NAMALWA (cell line): Measurements from ENCODE around the gene SH3BGRL2.
"Not testable (repeated sequence)": the region's sequence is repeated elsewhere in the genome, so short reads cannot be mapped to it uniquely, and the experiment has no call there.

Experiments
- DNase-seq: peaks from one replicate; pipeline ENCODE4 v3.0.0-alpha.2; 2015; ENCODE audit warnings: low spot score

Gene SH3BGRL2

DNA sequence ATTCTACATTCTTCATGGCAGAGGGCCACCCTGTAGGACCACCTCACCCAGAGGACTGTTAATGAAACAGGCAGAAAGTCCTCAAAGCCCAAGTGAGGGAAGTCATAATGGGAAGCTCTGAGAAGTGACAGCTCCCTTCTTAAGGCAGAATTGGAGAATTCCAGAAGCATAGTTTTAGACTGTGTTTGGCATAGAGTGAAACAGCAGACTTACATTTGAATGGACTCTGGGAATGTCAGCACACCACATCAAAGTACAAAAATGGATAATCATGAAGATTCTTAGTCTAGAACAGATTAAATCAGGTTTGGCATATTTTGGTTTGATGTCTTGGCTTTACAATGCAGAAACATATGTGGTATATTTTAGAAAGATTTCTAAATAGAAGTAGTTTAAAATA, 17.9 kb downstream of the SH3BGRL2 start:
- no peak for DNase-seq

DNA sequence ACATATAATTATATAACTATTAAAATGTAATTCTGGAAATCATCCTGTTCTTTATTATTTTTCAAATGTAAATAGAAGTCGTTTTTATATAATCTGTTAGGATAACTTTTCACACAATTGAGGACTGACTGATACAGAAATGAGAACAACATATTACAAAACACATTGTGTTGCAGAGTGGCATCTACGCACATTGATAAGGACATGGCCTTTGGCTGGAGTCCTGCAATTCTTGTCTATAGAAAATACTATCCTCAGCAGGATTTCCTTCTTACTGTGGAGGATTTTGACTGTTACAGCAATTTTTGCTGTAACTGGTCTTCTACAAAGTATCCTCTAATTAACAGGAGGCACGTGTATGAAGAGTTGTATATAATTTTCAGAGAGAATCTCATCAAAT, 19.8 kb downstream of the SH3BGRL2 start:
- no peak for DNase-seq

DNA sequence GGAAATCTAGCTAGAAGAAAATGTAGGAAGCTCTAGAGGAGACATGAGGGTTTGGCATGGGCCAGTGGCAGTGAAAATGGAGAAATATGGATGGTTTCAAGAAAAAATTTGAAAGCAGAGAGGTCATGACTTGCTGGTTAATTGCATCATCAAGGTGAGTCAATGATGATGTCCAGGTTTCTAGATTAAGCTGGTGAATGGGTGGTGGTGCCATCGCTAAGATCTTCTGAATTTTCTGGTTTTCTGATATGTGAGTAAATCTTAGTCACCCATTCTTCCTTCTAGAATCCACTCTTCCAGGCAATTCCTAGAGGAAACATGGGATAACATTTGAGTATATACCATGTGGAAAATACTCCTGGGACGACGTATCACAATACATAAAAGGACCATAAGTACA, 25.0 kb downstream of the SH3BGRL2 start:
- no peak for DNase-seq

GRCh38 chr6:79657238-79657637, 26.1 kb downstream of the SH3BGRL2 start:
- no peak for DNase-seq

DNA sequence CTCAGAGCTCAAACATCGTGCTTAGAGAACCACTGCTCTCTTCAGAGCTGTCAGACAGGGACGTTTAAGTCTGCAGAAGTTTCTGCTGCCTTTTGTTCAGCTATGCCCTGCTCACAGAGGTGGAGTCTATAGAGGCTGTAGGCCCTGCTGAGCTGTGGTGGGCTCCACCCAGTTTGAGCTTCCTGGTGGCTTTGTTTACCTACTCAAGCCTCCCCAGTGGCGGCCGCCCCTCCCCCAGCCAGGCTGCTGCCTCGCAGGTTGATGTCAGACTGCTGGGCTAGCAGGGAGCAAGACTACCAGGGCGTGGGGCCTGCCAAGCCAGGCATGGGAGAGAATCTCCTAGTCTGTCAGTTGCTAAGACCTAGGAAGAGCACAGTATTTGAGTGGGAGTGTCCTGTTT, 32.5 kb downstream of the SH3BGRL2 start:
- DNase-seq = not testable (repeated sequence)

DNA sequence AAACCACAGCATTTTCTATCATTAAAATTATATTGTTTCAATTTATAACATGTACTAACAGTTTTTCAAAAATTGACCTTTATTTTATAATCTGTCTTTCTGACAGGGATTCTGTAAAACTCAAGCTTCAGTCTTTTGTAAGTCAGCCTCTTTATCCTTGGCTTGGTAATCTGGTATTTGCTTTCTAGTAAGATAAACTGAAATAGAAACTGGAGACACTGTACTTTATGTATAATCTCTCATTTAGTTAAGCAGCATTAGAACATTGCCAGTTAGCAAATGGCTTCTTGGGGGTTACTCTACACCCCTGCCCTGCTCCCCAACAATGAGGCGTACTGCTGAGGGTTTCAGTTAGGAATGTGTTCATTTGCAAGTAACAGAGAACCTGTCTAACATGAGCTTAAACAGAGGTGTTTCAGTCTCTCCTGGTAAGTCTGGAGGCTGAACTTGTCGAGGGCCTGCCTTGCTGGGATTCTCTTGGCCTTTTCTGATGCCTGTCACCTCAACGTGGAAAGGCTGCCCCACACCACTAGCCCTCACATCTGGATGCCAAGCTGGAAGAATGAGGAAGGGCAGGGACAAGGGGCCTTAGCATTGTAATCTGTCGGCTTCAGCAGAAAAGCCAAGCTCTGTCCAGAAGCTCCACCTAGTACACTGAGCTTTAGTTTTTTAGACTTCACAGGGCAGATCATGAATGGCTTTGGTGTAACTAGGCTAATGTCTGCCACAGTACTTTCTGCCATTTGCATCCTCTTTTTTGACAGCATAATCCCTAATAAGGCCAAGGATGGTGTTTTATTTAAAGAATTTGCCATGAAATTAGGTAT, 34.8 kb downstream of the SH3BGRL2 start:
- DNase-seq = no peak

DNA sequence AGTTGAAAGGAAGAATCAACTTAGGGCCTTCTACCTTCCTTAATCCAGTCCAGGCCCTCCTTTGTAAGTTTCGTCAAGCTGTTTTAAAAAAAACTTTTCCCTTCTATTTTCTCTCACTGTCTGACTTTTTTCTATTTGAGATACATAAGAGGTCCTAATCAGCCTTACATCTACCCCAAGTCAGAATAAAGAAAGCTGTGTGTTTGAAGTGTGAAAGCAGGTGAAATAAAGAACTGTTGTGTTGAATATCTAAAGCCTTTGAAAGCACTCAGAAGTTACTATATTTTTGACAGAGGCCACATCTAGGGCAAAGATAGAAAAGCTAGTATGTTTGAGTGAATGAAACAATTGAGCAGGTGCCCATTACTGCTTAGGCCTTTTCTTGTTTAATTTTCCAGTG, 35.5 kb downstream of the SH3BGRL2 start:
- no peak for DNase-seq

DNA sequence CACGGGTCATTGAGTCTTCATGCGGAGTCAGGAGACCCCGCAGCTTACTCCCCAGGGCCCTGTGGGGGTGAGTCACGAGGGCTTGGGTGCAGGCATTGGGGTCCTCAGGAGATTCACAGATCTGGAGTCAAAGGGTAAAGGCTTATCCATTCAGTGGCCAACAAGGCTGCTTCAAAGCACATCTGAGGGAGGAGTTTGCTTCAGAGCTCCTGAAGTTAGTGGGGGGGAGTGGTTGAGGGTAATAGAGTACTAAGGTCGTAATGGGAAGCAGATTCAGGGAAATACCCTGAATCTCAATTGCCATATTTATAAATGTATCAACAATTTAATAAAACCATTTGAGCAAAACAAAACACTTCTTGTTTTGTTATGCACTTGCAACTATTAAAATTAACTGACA, 37.3 kb downstream of the SH3BGRL2 start:
- no peak for DNase-seq

DNA sequence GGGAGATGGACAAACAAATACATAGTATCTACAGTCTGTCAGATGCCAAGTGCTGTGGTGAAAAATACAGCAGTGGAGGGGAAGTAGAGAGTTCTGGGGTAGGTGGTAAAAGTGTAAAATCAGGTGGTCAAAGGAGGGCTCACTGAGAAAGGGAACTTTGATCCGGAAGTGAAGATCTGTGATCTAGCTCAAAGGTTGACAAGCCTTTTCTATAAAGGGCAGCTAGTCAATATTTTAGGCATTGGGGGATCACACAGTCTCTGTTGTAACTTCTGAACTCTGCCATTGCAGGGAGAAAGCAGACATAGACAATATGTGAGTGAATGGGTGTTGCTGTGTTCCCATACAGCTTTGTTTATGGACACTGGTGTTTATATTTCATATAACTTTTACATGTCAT, 38.6 kb downstream of the SH3BGRL2 start:
- no peak for DNase-seq

GRCh38 chr6:79670789-79671188, 39.7 kb downstream of the SH3BGRL2 start:
- DNase-seq = no peak

DNA sequence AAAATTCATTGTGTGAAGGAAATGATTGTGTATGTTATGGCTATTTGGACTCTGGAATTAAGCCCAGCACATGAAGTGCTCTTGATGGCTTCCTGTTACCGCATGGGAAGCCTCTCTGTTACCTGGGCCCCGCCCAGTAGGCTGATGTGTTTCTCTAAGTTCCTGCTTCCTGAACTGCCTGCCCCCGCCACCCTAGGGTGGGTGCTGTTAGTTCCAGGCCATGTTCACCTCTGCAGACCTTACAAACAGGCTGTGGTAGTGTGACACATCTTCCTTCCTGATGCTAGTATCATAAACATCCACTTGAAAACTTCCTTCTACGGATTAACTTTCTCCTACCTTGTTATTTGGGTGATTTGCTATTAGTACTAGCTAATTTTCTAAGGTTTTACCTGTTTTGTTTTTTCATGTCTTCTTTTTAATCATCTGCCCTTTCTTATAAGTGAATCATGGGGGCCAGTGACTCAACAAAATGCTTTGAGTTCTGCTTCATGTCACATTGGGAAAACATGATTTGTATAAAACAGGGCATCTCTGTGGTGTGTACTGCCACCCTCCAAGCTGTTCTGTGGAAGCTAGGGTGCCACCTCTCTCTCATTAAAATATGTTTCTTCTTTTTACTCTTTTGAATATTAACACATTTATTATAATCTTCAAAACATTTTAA, 40.6 kb downstream of the SH3BGRL2 start:
- DNase-seq = peak; percentile 4

GRCh38 chr6:79672631-79673111, 41.5 kb downstream of the SH3BGRL2 start:
- DNase-seq = peak; percentile 50

DNA sequence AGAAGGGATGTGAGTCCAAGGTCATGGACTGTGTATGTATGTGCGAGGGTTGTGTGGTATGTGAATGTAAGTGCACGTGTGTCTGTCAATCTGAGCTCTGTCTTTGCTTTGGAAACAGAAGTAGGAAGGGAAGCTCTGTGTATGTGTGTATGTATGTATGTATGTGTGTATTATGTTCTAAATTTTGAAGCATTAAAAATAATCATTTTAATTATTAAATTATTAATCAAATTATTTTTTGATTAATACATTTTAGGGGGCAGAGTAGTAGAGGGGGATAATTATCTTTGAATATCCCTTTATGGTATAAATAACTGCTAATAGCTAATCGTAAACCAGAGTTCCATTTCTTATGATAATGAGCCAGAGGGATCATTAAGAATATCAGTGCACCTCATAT, 42.8 kb downstream of the SH3BGRL2 start:
- no peak for DNase-seq

DNA sequence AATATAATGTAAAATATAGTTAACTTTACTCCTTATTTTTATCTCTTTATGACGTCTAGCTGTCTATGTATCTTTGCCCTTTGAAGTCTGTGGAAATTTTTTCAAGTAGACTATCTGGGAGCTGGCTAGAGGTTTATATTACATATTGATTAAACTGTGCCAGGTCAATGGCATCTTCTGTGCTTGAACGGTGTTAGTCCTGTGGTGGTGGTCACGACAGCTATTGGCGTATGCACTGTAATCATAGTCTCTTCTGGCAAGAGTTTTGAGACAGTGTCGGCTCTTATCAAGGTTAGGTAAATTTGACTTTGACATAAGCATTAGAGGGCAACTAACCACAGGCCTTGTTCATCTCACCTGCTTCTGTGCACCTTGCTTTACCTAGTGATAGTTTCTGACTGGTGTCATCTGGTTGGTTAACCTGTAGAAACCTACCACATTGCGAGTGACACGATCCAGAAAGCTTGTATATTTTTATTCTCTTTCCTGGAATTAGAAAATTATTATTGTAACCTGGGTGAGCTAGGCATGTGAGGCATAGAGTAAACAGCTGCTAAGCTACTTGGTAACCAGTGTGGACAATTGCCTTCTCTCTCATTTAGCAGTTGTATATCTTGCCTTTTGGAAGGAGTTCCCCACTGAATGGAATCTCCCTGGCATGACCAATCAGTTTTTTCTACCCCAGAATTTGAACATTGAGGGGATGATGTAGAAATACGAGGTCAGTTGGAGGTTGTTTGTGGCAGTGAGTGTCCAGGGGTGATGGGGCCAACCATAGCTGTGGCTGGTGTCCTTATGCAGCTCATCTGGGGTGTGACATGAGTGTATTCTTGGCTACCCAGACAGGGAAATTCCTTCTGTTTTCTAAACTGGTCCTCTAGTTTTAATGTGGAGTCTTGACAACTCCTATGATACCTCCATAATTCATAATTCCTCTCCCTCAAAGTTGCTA, 45.9 kb downstream of the SH3BGRL2 start:
- DNase-seq = no peak

DNA sequence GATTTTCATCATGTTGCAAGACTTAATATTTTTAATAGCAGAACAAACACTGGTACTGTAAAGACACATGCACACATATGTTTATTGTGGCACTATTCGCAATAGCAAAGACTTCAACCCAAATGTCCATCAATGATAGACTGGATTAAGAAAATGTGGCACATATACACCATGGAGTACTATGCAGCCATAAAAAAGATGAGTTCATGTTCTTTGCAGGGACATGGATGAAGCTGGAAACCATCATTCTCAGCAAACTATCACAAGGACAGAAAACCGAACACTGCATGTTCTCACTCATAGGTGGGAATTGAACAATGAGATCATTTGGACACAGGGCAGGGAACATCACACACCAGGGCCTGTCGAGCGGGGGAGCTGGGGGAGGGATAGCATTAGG, 51.6 kb downstream of the SH3BGRL2 start:
- DNase-seq = not testable (repeated sequence)

GRCh38 chr6:79684876-79685275, 53.7 kb downstream of the SH3BGRL2 start:
- no peak for DNase-seq

- no peak for DNase-seq
Measured at GRCh38 chr6:79686707-79687309, 55.7 kb downstream of the SH3BGRL2 start.

DNA sequence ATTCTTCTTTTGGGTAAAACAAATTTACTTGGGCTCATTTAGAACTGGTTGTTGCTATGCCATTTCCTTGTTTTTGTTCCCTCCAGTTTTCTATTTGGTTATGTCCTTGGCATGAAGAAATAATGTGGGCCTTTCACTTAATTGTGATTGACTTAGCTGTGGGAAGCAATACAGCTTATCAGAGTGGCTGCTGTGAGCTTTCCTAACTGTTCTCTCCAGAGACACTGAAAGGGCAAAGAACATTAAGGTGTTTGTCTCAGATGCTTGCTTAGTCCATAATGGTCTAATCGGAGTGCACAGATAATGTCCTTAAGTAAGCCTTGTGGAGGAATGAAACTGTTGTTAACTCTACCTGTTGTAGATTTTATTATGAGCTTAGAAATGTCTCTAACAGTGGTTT, 56.6 kb downstream of the SH3BGRL2 start:
- DNase-seq = no peak

GRCh38 chr6:79694156-79694555, 63.0 kb downstream of the SH3BGRL2 start:
- DNase-seq = no peak

DNA sequence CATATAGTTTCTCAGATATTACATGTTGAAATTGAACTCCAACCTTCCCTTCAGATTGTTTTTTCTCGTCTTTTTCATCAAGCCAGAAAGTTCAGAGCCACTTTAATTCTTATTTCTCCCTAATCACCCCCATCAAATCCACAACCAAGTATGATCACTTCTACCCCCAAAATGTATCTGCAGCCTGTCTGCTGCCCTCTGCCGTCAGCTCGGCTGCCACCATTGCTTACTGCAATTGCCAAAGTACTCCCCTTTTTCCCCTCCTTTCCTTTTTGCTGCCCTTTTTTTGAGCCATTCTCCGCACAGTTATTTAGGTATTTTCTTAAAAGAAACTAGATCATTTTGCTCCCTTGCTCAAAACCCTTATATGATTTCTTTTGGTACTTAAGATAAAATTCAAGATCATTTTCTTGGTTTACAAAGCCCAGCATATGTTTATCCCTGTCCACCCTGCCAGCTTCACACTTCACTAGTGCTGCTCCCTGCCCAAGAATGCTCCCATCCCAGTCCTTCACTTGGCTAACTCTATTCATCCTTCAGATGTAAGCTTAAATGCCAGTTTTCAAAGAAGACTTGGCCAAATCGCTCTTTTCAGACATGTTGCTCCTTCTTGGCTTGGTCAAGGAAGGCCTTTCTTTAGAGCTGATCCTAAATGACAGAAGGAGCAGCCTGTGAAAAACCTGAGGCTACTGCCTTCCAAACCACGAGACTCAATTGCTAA, 63.7 kb downstream of the SH3BGRL2 start:
- peak; percentile 5 for DNase-seq

DNA sequence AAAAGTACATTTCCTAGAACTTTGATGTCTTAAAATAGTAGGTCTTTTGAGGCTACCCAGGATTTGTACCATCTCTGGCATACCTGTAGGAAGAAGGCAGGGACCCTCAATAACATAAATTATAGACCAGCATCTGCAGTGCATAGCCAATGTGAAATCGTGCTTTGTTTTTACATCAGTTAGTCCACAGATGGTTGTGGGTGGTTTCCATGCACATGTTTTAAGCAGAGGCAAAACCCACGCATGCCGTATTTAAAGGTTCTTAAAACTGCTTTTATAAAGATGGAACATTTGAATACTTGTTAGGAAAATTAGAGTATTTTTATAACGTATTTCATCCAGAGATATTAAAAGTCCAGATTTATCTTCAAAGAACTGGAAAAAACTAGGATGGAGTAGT, 66.3 kb downstream of the SH3BGRL2 start:
- no peak for DNase-seq
